ENCODE results near the gene BSND. TPM values are rescaled to one million over a fixed set of nuclear protein-coding genes. Genes with fewer than 3 reads are reported as not detected.

The BSND gene
- total RNA-seq, 1 donor from 2014 or later, result not detected

- peaks cover 0 to 23% (median 7%) of the 10 kb centered on the region in 3 donors for H3K4me1 ChIP-seq (ENCODE audit: control insufficient read depth in 3 of 3, insufficient read depth in 3 of 3, low read length in 3 of 3)
- no peak overlapping the region for H3K4me3 ChIP-seq (ENCODE audit: low read length in 3 of 3)
- H3K9me3 ChIP-seq (ENCODE audit: control insufficient read depth in 3 of 3, low read length in 3 of 3), result no peaks in the 10 kb centered on the region
- peak overlapping the region; percentile 49 for H3K27ac ChIP-seq (ENCODE audit: low read depth, low read length)
- no peaks in the 10 kb centered on the region for H3K27me3 ChIP-seq (ENCODE audit: control insufficient read depth in 3 of 3, insufficient read depth in 3 of 3, low read length in 3 of 3)
- peak overlapping the region in 2 of 3 donors; percentile 4 to 33 for H3K9ac ChIP-seq (ENCODE audit: low read depth in 1 of 3, low read length in 3 of 3)
- H3K36me3 ChIP-seq (ENCODE audit: control insufficient read depth in 3 of 3, insufficient read depth in 3 of 3, low read length in 3 of 3), result no peaks in the 10 kb centered on the region
These were observed 25.4 kb upstream of the BSND start for GRCh38 chr1:54973205-54973921.

GRCh38 chr1:54975356-54976108 is 23.2 kb upstream of the BSND start:
- H3K9ac ChIP-seq (ENCODE audit: low read depth in 1 of 3, low read length in 3 of 3), result no peak overlapping the region
- H3K27me3 ChIP-seq (ENCODE audit: control insufficient read depth in 3 of 3, insufficient read depth in 3 of 3, low read length in 3 of 3), result peaks cover 4 to 14% (median 13%) of the 10 kb centered on the region in 3 donors
- no peaks in the 10 kb centered on the region for H3K9me3 ChIP-seq (ENCODE audit: control insufficient read depth in 3 of 3, low read length in 3 of 3)
- no peak overlapping the region for H3K27ac ChIP-seq (ENCODE audit: low read depth, low read length)
- H3K36me3 ChIP-seq (ENCODE audit: control insufficient read depth in 3 of 3, insufficient read depth in 3 of 3, low read length in 3 of 3), result no peaks in the 10 kb centered on the region
- H3K4me1 ChIP-seq (ENCODE audit: control insufficient read depth in 3 of 3, insufficient read depth in 3 of 3, low read length in 3 of 3), result peaks cover 0 to 23% (median 11%) of the 10 kb centered on the region in 3 donors
- H3K4me3 ChIP-seq (ENCODE audit: low read length in 3 of 3), result no peak overlapping the region

- Histone ChIP-seq H3K4me3 (ENCODE audit: low read length in 3 of 3) (no peak overlapping the region), H3K27me3 (ENCODE audit: control insufficient read depth in 3 of 3, insufficient read depth in 3 of 3, low read length in 3 of 3) (peaks cover 8 to 19% (median 16%) of the 10 kb centered on the region in 3 donors), H3K9ac (ENCODE audit: low read depth in 1 of 3, low read length in 3 of 3) (no peak overlapping the region), H3K27ac (ENCODE audit: low read depth, low read length) (no peak overlapping the region), H3K36me3 (ENCODE audit: control insufficient read depth in 3 of 3, insufficient read depth in 3 of 3, low read length in 3 of 3) (no peaks in the 10 kb centered on the region), H3K9me3 (ENCODE audit: control insufficient read depth in 3 of 3, low read length in 3 of 3) (no peaks in the 10 kb centered on the region), H3K4me1 (ENCODE audit: control insufficient read depth in 3 of 3, insufficient read depth in 3 of 3, low read length in 3 of 3) (peaks cover 0 to 16% (median 11%) of the 10 kb centered on the region in 3 donors)
These were observed 22.0 kb upstream of the BSND start for GRCh38 chr1:54976747-54977146.

GRCh38 chr1:54977533-54978297 is 21.0 kb upstream of the BSND start:
- no peak overlapping the region for H3K4me3 ChIP-seq (ENCODE audit: low read length in 3 of 3)
- no peak overlapping the region for H3K9ac ChIP-seq (ENCODE audit: low read depth in 1 of 3, low read length in 3 of 3)
- H3K4me1 ChIP-seq (ENCODE audit: control insufficient read depth in 3 of 3, insufficient read depth in 3 of 3, low read length in 3 of 3), result peaks cover 0 to 11% (median 10%) of the 10 kb centered on the region in 3 donors
- no peaks in the 10 kb centered on the region for H3K9me3 ChIP-seq (ENCODE audit: control insufficient read depth in 3 of 3, low read length in 3 of 3)
- H3K36me3 ChIP-seq (ENCODE audit: control insufficient read depth in 3 of 3, insufficient read depth in 3 of 3, low read length in 3 of 3), result no peaks in the 10 kb centered on the region
- no peak overlapping the region for H3K27ac ChIP-seq (ENCODE audit: low read depth, low read length)
- H3K27me3 ChIP-seq (ENCODE audit: control insufficient read depth in 3 of 3, insufficient read depth in 3 of 3, low read length in 3 of 3), result peaks cover 8 to 19% (median 16%) of the 10 kb centered on the region in 3 donors

- H3K9ac ChIP-seq (ENCODE audit: low read depth in 1 of 3, low read length in 3 of 3), result no peak overlapping the region
- H3K36me3 ChIP-seq (ENCODE audit: control insufficient read depth in 3 of 3, insufficient read depth in 3 of 3, low read length in 3 of 3), result no peaks in the 10 kb centered on the region
- H3K4me1 ChIP-seq (ENCODE audit: control insufficient read depth in 3 of 3, insufficient read depth in 3 of 3, low read length in 3 of 3), result peaks cover 0 to 4% (median under 1%) of the 10 kb centered on the region in 3 donors
- H3K27ac ChIP-seq (ENCODE audit: low read depth, low read length), result no peak overlapping the region
- no peaks in the 10 kb centered on the region for H3K9me3 ChIP-seq (ENCODE audit: control insufficient read depth in 3 of 3, low read length in 3 of 3)
- H3K4me3 ChIP-seq (ENCODE audit: low read length in 3 of 3), result no peak overlapping the region
- peaks cover 8 to 19% (median 16%) of the 10 kb centered on the region in 3 donors for H3K27me3 ChIP-seq (ENCODE audit: control insufficient read depth in 3 of 3, insufficient read depth in 3 of 3, low read length in 3 of 3)
These were observed 20.0 kb upstream of the BSND start for GRCh38 chr1:54978528-54979326.

GRCh38 chr1:54979327-54979891 is 19.3 kb upstream of the BSND start:
- no peaks in the 10 kb centered on the region for H3K9me3 ChIP-seq (ENCODE audit: control insufficient read depth in 3 of 3, low read length in 3 of 3)
- H3K36me3 ChIP-seq (ENCODE audit: control insufficient read depth in 3 of 3, insufficient read depth in 3 of 3, low read length in 3 of 3), result no peaks in the 10 kb centered on the region
- no peak overlapping the region for H3K27ac ChIP-seq (ENCODE audit: low read depth, low read length)
- peaks cover 8 to 21% (median 17%) of the 10 kb centered on the region in 3 donors for H3K27me3 ChIP-seq (ENCODE audit: control insufficient read depth in 3 of 3, insufficient read depth in 3 of 3, low read length in 3 of 3)
- no peak overlapping the region for H3K9ac ChIP-seq (ENCODE audit: low read depth in 1 of 3, low read length in 3 of 3)
- no peak overlapping the region for H3K4me3 ChIP-seq (ENCODE audit: low read length in 3 of 3)
- peaks cover 0 to 4% (median 0%) of the 10 kb centered on the region in 3 donors for H3K4me1 ChIP-seq (ENCODE audit: control insufficient read depth in 3 of 3, insufficient read depth in 3 of 3, low read length in 3 of 3)

- Histone ChIP-seq H3K27ac (ENCODE audit: low read depth, low read length) (no peak overlapping the region), H3K36me3 (ENCODE audit: control insufficient read depth in 3 of 3, insufficient read depth in 3 of 3, low read length in 3 of 3) (no peaks in the 10 kb centered on the region), H3K4me1 (ENCODE audit: control insufficient read depth in 3 of 3, insufficient read depth in 3 of 3, low read length in 3 of 3) (peaks cover 0 to 4% (median 0%) of the 10 kb centered on the region in 3 donors), H3K9ac (ENCODE audit: low read depth in 1 of 3, low read length in 3 of 3) (peak overlapping the region in 2 of 3 donors; percentile 61 to 68), H3K4me3 (ENCODE audit: low read length in 3 of 3) (peak overlapping the region; percentile 57 to 60 (median 59)), H3K9me3 (ENCODE audit: control insufficient read depth in 3 of 3, low read length in 3 of 3) (no peaks in the 10 kb centered on the region), H3K27me3 (ENCODE audit: control insufficient read depth in 3 of 3, insufficient read depth in 3 of 3, low read length in 3 of 3) (peaks cover 8 to 24% (median 19%) of the 10 kb centered on the region in 3 donors)
These were observed 18.6 kb upstream of the BSND start for GRCh38 chr1:54980046-54980527.

GRCh38 chr1:54980528-54981241 is 18.0 kb upstream of the BSND start, which contains the start of gene TMEM61:
TSS of gene TMEM61 (plus strand) at chr1:54980628. CDS start at chr1:54981066, 438 bp downstream.
- peak within 1 kb of the TSS in 2 of 3 donors; percentile 61 to 68 for H3K9ac ChIP-seq (ENCODE audit: low read depth in 1 of 3, low read length in 3 of 3)
- peaks cover 8 to 24% (median 19%) of the 10 kb centered on the region in 3 donors for H3K27me3 ChIP-seq (ENCODE audit: control insufficient read depth in 3 of 3, insufficient read depth in 3 of 3, low read length in 3 of 3)
- H3K4me3 ChIP-seq (ENCODE audit: low read length in 3 of 3), result peak within 1 kb of the TSS; percentile 57 to 64 (median 59)

More at GRCh38 chr1:54980528-54981241, 18.0 kb upstream of the BSND start, which contains the start of gene TMEM61:
- no peaks in the 10 kb centered on the region for H3K9me3 ChIP-seq (ENCODE audit: control insufficient read depth in 3 of 3, low read length in 3 of 3)
- H3K4me1 ChIP-seq (ENCODE audit: control insufficient read depth in 3 of 3, insufficient read depth in 3 of 3, low read length in 3 of 3), result peaks cover 0 to 4% (median 0%) of the 10 kb centered on the region in 3 donors
- no peak within 1 kb of the TSS for H3K27ac ChIP-seq (ENCODE audit: low read depth, low read length)
- H3K36me3 ChIP-seq (ENCODE audit: control insufficient read depth in 3 of 3, insufficient read depth in 3 of 3, low read length in 3 of 3), result no peaks in the 10 kb centered on the region
